ENCODE measurements around the gene CDKN2A.

DNA sequence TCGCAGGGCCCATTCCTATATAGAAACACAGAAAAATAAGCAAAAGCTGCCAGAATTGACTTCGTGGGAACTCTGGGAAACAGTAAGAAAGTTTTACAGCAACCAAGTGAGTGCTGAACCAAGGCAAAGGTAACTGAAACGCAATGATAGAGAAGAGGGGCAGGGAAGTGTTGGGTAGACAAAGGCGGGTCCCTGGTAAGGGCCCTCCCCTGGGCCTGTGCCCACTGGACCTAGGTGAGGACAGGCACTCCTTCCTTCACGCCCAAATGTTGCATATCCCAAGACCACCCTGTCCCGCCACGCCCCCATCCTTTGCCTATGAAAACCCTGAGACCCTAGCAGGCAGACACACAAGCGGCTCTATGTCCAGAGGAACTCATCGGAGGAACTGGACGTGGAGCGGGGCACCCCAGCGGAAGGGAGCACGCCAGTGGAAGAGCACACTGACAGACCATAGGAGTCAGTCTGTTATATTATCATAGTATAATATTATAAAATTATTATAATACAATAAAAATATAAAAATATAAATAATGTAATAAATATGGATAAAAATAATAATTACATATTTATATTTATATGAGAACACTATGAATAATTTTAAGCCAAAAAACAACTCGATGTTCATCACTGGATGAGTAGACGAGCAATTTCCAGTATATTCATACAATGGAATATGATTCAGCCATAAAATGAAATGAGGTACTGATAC lies 27.9 kb downstream of the CDKN2A start:
- TF ChIP-seq, protein P1, sequence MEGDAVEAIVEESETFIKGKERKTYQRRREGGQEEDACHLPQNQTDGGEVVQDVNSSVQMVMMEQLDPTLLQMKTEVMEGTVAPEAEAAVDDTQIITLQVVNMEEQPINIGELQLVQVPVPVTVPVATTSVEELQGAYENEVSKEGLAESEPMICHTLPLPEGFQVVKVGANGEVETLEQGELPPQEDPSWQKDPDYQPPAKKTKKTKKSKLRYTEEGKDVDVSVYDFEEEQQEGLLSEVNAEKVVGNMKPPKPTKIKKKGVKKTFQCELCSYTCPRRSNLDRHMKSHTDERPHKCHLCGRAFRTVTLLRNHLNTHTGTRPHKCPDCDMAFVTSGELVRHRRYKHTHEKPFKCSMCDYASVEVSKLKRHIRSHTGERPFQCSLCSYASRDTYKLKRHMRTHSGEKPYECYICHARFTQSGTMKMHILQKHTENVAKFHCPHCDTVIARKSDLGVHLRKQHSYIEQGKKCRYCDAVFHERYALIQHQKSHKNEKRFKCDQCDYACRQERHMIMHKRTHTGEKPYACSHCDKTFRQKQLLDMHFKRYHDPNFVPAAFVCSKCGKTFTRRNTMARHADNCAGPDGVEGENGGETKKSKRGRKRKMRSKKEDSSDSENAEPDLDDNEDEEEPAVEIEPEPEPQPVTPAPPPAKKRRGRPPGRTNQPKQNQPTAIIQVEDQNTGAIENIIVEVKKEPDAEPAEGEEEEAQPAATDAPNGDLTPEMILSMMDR (IDR thresholded peaks at IDR 0.05; ENCODE audit: insufficient read depth, low read depth, low read length) = no peak
- no peak for TF ChIP-seq EZH2 (IDR thresholded peaks at IDR 0.05; ENCODE audit: insufficient read depth, low read length)
